ENCODE measurements around the gene UROC1.

The UROC1 gene

DNA sequence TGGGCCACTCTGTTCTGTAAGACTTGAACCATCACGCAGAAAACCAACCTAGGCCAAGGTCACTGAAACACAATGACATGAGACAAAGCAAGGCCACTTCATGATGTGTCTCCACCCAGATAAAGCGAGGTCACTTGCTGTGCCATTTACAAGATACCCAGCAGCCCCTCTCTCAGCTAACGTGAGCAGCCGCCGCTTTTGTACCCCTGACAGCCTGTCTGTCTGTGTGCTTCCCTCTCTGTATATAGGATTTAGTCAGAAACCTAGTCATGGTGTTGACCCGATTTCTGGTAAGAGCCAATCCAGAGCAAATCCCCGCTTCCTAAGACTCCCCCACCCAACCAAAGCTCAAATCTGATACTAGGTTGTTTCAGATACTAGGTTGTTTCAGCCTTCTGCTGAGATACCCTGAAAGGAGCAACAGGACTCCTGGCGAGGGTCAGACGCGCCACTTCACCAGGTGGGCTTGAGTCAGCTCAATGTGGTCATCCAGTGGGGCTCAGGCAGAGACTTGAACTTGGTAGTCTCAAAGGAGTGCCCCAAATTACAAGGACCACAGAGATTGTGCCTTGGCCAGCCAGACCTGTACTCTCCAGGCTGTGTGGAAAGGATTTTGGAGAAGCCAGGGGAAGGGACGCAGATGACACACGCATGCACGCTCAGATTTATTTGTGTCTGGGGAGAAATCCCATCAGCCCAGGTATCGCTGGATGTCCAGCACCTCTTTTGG, 38.8 kb downstream of the UROC1 start:
- no peak for DNase-seq (ENCODE audit: low read depth in 2 of 2)

- no peak for DNase-seq (ENCODE audit: low read depth in 2 of 2)
These were observed 40.6 kb downstream of the UROC1 start for GRCh38 chr3:126477061-126477380.

DNA sequence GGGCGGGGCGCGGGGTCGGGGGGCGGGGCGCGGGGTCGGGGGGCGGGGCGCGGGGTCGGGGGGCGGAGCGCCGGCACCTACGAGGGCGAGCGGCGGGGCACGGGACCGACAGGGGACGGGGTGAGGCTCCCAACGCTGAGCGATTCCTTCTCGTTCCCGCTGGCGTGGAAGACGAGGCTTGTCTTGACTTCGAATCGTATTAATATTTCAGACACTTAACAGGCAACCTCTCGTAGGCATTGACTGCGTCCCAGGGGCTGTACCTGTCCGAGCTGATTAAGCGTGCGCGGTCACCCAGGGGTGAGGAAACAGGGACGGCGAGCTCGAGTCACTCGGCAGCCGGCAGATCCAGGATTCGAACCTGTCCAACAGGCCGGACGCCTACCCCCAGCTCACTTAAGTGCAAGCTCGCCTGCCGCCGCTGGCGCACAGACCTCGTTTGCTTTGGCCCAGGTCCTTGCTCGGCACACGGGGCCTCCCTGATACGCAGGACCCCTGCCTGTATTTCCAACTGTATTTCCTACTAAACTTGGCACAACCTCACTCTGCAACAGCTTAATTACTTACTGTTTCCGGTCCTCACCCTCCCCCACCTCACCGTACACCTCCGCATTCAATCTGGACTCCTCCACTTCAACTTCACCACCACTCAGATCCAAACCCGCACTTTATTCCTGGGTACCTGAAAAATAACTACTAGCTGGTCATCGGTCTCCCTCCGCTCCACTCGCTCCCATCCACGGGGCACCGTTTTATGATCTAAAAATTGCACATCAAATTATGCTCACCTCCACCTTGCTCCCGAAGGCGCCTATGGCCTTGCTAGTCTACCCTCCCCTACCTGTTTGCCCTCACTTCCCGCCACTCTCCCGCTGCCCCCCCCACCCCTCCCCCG, 41.2 kb downstream of the UROC1 start:
- DNase-seq (ENCODE audit: low read depth in 2 of 2), result no peak

DNA sequence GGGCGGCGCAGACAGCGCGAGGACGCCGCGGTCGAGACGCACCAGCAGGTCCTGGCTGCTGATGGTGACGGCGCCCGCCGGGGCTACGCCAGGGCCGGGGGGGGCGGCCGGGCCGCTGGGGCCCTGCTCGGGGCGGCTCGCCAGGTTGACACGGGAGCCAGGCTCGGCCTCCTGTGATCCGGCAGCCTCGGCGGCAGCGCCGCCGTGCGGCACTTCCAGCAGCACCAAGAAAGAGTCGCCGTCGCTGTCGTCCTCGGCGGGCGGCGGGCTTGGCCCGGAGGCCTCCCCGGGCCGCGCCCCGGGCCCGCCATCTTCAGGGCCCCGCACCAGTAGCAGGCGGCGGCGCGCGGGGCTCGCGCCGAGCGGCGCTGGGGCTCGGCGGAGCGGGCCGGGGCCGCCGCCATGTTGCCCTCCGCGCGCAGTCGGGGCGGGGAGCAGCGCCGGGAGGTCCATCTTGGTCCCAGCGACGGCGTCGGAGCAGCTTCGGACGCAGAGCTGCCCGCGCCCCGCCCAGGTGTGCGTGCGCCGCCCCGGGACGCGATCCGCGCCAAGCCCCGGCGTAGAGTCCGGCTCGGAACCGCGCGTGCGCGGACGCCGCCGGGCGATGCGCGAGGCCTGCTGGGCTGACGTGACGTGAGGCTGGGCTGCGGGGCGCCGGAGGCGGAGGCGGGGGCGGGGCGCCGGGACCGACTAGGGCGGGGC, 42.0 kb downstream of the UROC1 start, which contains the start of gene ZXDC:
ZXDC (minus strand) TSS at position 479 of the 702 bp plus-strand sequence; CDS start at position 453, 26 bp downstream.
- DNase-seq (ENCODE audit: low read depth in 2 of 2), result peak; percentile 85 to 90

GRCh38 chr3:126474498-126475412, 42.8 kb downstream of the UROC1 start:
- no peak for DNase-seq (ENCODE audit: low read depth in 2 of 2)

DNA sequence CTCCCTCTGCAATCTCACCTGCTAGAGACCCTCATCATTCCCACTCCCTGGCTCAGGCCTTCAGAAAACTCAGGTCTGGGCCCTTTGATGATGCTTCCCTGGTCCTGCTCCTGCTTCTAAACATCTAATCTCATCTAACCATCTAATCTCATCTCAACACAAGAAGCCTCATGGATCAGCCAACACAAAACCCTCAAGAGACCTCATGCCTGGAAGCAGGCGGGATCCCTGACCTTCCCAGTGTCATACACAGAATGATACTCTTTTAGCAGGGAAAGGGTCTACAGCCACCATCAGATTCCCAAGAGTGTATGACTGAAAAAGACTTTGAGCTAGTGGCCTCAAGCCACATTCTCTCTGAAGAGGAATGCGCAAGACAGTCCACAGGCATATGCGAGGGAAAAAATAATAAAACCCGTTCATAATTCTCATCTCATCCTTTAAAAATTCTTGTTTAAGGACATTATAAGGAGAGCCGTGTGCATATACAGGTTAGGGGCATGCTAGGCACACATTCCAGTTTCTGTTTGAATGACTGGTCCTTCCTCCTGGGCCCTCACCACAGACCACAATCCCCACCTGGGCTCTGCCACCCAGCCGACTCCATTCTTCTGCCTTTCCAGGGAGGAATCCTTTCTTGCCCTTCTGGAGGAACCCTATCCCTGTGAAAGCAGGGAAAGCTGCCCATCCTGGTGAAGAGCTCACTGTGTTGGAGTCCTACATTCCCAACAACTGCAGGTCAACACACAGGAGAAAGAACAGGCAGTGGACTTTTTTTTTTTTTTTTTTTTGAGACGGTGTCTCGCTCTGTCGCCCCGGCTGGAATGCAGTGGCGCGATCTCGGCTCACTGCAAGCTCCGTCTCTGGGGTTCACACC, 44.0 kb downstream of the UROC1 start:
- no peak for DNase-seq (ENCODE audit: low read depth in 2 of 2)

GRCh38 chr3:126472277-126473006, 45.1 kb downstream of the UROC1 start:
- no peak for DNase-seq (ENCODE audit: low read depth in 2 of 2)

- DNase-seq (ENCODE audit: low read depth in 2 of 2), result no peak
These were observed 48.1 kb downstream of the UROC1 start for GRCh38 chr3:126469479-126469878.

- no peak for DNase-seq (ENCODE audit: low read depth in 2 of 2)
These were observed 49.3 kb downstream of the UROC1 start for GRCh38 chr3:126468028-126468891.

DNA sequence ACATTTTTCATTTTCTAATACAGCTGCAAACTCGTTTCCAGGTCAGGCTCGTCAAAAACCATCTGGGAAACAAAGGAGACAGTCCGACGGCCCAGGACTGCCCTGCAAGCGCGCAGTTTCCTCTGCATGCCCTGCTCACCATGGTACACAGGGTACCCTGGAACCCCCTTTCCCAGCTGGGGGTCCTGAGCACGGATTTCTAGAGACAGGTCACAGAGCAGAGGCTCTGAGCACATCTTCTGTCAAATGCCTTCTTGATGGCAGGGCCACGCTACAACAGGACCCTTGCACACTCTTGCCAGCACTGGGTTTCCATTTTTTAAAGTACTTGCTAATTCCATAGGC, 50.0 kb downstream of the UROC1 start:
- DNase-seq (ENCODE audit: low read depth in 2 of 2), result no peak

DNA sequence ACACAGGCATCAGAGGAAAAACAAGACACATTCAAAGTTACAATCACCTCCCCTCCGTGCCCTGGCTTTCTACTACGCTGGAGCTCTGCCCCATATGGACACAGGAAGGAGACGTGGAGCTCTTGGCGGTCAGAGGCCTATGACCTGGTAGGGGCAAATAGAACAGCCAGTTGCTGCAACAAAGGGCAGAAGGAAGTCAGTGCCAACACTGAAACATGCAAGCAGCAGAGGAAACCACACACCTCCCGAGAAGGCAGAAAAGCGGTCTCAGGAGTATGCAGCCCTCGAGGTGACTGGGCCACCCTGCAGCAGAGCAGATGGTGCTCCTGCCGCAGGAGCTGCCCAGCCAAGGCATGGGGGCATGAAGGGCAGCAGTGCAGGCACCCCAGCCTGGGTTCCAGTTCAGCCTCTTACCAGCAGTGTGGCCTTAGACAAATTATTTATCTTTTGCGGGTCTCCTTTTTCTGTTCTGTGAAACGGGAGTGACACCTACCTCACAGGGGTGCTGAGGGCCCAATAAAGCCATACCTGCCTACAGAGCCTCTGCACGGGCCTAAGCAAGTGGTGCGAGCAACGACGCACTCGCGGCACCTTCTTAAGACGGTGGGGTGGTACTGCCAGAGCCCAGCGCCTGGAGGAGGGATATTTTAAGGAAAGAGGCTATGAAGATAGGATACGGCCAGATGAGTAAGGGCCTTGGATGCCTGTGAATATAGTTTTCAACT, 50.5 kb downstream of the UROC1 start:
- DNase-seq (ENCODE audit: low read depth in 2 of 2), result no peak

GRCh38 chr3:126465928-126466544, 51.5 kb downstream of the UROC1 start:
- DNase-seq (ENCODE audit: low read depth in 2 of 2), result no peak

GRCh38 chr3:126464997-126465396, 52.6 kb downstream of the UROC1 start:
- no peak for DNase-seq (ENCODE audit: low read depth in 2 of 2)

DNA sequence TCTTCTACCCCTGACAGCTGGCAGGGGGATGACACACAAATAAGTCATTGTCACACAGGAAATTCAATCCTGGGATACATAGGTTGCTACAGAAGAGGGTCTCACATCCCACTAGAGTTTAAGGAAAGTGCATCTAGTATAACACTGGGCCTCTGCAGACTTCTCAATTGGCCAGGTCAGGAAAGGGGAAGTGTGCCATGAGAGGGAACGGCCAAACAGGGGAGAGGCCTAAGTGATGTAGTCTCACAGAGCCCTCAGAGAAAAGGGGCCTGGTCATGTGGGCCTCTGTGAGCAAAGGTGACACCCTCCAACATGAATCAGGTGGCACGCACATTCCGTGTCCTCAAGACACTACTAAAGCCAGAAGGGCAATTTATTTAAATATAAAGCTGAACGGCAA, 53.1 kb downstream of the UROC1 start:
- no peak for DNase-seq (ENCODE audit: low read depth in 2 of 2)

- no peak for DNase-seq (ENCODE audit: low read depth in 2 of 2)
These were observed 53.5 kb downstream of the UROC1 start for GRCh38 chr3:126464093-126464492.

DNA sequence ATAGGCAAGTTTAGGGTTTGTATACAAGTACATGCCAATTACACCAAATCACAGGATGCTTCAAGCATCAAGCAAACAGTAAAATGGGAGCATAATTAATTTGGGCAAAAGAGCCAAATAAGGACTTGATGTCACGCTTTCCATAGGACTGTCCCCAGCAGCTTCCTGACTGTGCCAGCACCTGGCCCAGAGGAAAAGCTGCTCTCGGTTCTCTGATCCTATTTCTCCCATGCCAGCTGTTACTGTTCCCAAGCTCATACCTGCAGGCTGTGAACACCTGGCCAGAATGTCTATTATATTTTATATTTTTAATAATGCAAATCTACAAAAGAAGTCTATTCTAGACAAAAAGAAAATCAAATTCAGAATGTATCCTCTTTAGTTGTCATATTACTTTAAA, 54.1 kb downstream of the UROC1 start:
- no peak for DNase-seq (ENCODE audit: low read depth in 2 of 2)

GRCh38 chr3:126461450-126462070, 56.0 kb downstream of the UROC1 start:
- DNase-seq (ENCODE audit: low read depth in 2 of 2), result no peak

Measured in stimulated activated CD8-positive, alpha-beta memory T cell treated with anti-CD3 and anti-CD28 coated beads, Interleukin-2, amount 100 ng/mL, for 1 hour (primary cell).